ENCODE results near the gene COL17A1.

- TF ChIP-seq CTCF (IDR thresholded peaks at IDR 0.05; ENCODE audit: borderline replicate concordance, extremely low read depth, low read length, poor library complexity, severe bottlenecking) (no peak), EZH2 (IDR thresholded peaks at IDR 0.05; ENCODE audit: borderline replicate concordance, low read depth, low read length, severe bottlenecking) (no peak)
Observed at GRCh38 chr10:104018471-104018870, 67.2 kb downstream of the COL17A1 start.

Data from DND-41 (cell line).